HTR-8/SVneo (cell line): ENCODE measurements around the gene DCAF7.
A peak's percentile ranks its signal among the peaks of the same experiment; 100 is the strongest.

Source experiments
- DNase-seq: peaks from one replicate; pipeline ENCODE4 v3.0.0; 2011; ENCODE audit warnings: low spot score, mixed read lengths; ENCODE audit not compliant: insufficient read length
- FAIRE-seq: peaks from 2 replicates; lab custom pipeline; 2011; peaks lifted over from hg19 to GRCh38; lab: Jason Lieb, UNC

DCAF7 gene

DNA sequence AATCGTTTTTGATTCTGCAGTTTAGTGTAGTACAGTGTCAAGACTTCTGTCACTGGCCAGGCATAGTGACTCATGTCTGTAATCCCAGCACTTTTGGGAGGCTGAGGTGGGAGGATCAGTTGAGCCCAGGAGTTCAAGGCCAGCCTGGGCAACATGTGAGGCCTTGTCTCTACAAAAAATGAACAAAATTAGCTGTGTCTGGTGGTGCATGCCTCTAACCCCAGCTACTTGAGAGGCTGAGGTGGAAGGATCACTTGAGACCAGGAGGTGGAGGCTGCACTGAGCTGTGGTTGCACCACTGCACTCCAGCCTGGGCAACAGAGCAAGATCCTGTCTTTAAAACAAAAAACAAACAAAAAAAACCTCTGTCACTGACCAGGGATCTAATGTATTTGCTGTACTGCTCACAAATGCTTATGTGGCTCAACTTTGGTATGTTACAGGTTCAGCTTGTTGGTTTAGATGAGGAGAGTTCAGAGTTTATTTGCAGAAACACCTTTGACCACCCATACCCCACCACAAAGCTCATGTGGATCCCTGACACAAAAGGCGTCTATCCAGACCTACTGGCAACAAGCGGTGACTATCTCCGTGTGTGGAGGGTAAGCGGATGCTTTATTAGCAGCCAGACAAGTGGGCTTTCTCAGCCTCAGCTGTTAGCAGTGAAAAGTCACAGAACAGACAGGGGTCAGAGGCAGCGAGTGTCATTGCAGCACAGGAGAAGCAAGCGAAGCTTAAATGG lies 27.9 kb downstream of the DCAF7 start:
- FAIRE-seq, result no peak
- DNase-seq, result no peak

DNA sequence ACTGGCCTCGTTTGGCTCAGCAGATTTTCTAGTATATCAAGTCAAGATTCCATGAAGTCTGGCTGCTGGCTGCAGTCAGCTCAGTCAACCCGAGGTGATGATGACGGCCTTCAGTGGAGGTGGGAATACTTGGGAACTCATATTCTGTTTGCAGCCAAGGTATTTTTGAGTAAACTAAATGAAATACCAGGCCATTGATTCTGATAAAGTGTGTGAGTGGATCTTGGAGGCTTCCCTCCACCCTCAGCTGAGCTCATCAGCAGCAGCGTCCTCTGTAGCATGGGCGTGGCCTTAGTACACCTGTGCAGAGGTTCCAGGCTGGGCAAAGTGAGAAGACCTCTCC lies 28.5 kb downstream of the DCAF7 start:
- no peak for DNase-seq
- no peak for FAIRE-seq

DNA sequence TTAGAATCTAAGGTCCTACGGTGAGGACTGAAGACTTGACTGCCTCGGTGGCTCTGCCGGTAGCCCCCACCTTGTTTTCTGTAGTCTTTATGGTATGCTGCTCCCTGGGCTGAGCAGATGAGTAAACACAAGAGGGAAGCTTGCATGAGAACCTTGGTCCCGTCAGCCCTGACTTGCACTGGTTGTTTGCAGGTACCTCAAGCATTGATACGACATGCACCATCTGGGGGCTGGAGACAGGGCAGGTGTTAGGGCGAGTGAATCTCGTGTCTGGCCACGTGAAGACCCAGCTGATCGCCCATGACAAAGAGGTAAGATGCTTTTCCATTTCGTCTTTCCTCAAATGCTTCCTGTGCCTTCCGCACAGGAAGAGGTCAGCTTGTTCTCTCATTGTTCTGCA lies 29.4 kb downstream of the DCAF7 start:
- no peak for FAIRE-seq
- DNase-seq, result no peak

DNA sequence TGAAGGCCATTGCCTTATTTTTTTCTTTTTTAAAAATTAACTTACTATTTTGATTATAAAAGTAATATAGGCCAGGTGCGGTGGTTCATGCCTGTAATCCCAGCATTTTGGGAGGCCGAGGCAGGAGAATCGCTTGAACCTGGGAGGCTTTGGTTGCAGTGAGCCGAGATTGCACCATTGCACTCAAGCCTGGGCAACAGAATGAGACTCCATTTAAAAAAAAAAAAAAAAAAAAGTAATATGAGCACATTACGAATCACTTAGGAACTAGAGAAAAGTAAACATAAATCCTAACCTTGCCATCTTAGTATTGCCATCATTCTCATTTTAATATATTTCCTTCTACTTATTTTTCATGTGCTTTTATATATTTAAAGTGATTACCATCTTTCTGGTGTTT lies 37.5 kb downstream of the DCAF7 start:
- FAIRE-seq, result no peak
- DNase-seq, result no peak

DNA sequence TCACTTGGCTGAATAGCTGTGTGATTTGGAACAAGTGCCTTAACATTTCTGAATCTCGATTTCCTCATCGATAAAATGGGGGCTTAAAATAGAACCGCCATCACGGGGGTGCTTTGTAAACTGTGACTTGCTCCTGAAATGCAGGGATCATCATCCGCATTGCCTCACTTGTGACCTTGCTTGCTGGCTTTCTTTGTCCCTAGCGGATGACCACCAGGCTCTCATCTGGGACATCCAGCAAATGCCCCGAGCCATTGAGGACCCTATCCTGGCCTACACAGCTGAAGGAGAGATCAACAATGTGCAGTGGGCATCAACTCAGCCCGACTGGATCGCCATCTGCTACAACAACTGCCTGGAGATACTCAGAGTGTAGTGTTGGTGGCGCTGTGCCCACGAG lies 38.5 kb downstream of the DCAF7 start:
- FAIRE-seq, result no peak
- no peak for DNase-seq

DNA sequence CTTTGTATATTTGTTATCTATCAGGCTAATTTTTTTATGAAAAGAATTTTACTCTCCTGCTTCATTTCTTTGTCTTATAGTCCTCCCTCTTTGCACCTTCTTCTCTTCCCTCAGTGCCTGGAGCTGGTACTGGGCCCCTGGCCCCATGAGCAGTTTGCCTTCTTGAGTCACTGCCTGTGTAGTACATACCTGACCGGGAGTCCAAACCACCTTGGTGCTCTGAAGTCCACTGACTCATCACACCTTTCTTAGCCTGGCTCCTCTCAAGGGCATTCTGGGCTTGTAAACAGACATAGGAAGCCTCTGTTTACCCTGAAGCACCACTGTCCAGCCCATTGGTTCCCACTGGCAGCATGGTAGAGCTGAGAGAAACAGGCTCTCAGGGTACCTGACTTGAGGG lies 39.4 kb downstream of the DCAF7 start:
- FAIRE-seq (no peak), DNase-seq (no peak)

DNA sequence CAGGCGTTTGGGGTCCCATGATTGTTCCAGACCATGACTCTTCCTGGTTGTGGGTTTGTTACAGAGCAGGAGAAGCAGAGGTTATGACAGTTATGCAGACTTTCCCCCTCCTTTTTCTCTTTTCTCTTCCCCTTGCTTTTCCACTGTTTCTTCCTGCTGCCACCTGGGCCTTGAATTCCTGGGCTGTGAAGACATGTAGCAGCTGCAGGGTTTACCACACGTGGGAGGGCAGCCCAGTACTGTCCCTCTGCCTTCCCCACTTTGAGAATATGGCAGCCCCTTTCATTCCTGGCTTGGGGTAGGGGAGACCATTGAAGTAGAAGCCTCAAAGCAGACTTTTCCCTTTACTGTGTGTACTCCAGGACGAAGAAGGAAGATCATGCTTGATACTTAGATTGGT lies 42.5 kb downstream of the DCAF7 start:
- no peak for FAIRE-seq
- DNase-seq, result no peak

DNA sequence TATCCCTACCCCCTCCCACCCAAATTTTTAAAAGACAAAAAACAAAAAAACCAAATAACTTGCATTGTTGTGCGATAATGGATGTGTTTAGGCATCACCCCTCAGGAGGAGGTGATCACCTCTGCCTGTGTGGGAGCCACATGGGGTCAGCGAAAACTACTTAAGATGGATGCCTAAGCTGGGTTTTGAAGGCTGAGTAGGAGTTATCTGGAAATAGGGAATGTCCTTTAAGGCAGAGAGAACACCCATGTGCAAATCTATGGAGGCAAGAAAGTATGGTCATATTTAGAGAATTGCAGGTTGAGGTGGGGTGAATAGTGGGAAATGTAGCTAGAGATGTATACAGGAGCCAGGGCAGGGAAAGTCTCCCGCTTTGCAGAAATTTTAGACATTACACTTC lies 44.9 kb downstream of the DCAF7 start:
- FAIRE-seq (no peak), DNase-seq (no peak)

DNA sequence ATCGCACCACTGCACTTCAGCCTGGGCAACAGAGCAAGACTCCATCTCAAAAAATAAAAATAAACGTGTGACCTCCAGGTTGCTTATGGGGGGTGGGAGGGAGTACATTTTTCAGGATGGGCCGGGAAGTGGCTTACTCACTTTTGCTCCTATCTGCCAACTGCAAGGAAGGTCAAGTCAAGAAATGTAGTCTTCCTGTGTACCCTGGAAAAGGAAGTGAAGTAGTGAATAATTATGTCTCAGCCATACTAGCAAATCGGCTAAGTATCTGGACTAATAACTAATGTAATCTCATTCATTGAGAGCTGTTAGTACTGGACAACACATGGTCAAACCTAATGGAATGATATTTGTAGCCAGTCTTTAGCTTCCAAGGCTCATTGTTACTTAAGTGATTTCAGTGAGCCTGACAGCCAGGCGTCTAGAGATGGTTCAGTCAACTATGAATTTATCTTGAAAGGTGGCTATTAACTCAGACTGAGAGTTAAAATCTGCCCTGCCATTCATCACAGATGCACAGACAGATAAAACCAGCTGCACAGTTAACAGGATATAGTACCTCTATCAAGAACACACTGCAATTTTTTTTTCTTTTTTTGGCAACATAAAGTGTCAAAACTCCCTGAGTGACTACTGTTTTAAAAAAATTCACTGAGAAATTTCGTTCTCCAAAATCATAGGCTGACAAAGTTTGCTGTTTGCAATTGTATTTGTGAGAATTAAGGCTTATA lies 46.7 kb downstream of the DCAF7 start:
- no peak for DNase-seq
- no peak for FAIRE-seq

DNA sequence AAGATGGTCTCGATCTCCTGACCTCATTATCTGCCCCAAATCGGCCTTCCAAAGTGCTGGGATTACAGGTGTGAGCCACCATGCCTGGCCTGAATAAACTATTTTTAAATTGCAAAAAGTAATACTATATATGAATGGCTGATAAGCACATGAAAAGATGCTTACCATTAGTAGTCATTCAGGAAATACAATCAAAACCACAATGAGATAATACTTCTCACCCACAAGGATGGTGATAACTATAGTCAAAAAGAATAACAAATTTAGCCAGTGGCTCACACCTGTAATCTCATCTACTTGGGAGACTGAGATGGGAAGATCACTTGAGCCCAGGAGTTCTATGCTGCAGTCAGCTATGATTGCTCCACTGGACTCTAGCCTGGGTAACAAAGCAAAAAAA lies 48.0 kb downstream of the DCAF7 start:
- FAIRE-seq, result no peak

DNA sequence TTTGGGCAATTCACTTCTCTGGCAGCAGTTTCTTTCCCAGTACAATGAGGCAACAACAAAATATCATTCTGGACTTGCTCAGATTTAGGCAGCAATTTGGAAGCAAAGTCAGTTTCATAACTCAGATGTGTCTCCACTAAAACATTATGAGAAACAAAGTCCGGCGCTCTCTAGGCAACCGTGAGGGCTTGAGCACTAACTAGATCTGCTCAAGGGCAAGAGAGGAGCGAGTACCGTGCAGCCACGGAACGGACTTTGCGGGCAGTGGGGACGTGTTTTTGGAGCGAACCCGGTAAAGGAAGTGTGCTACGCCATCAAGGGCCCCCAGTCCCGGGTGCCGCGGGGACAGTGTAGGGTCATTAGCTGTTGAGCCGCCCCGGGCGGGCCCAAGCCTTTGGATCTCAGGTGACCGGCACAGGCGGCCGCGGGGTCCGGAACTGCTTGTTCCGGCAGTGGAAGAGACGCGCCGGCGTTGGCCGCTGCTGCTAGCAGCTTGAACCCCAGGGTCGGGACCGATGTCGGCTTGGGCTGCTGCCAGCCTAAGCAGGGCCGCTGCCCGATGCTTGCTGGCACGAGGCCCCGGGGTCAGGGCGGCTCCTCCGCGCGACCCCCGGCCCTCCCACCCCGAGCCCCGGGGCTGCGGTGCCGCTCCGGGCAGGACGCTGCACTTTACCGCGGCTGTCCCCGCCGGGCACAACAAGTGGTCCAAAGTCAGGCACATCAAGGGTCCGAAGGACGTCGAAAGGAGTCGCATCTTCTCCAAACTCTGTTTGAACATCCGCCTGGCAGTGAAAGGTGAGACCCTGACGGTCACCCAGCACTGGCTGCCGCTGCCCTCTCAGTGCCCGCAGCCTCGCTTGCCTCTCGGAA lies 50.5 kb downstream of the DCAF7 start, which contains the start of gene TACO1:
Gene TACO1, plus strand, starts transcription at position 327 of the 870 bp plus-strand sequence. Its CDS starts 189 bp downstream, at position 516.
- FAIRE-seq (peak; percentile 93), DNase-seq (peak; percentile 93)

More for the DNA sequence above, 48.0 kb downstream of the DCAF7 start:
- DNase-seq, result no peak

DNA sequence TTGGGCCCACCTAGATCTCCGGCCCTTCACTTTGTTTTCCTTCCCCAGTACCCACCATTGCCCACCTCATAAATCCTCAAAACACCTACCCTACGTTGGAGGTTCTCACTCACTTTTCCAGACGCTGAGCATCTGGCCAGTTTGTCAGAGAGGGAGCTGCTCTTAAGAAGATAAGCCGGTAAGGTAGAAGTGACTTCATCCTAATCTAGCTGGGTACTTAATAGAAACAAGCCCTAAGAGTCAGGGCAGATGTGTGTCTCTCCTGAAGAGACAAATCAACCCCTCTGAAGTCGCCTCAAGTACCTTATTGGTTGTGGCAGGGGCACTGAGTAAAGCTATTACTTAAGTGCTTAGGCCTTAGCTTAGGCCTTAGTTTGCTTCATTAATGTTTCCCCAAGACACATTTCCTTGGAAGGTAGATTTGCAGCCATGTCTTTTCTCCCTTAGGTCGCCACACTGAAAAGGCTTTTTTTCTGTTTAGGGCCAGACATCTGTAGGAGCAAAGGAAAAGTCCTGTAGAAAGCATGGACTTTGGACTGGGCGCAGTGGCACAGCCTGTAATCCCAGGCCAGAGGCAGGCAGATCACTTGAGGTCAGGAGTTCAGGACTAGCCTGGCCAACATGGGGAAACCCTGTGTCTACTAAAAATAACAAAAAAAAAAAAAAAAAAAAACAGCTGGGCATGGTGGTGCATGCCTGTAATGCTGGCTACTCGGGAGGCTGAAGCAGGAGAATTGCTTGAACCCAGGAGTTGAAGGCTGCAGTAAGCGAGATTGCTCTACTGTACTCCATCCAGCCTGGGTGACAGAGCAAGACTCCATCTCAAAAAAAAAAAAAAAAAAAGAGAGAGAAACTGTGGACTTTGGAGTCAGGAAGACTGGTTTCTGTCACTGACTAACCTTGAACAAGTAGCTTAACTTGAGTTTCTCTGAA lies 51.4 kb downstream of the DCAF7 start:
- FAIRE-seq (no peak), DNase-seq (no peak)

DNA sequence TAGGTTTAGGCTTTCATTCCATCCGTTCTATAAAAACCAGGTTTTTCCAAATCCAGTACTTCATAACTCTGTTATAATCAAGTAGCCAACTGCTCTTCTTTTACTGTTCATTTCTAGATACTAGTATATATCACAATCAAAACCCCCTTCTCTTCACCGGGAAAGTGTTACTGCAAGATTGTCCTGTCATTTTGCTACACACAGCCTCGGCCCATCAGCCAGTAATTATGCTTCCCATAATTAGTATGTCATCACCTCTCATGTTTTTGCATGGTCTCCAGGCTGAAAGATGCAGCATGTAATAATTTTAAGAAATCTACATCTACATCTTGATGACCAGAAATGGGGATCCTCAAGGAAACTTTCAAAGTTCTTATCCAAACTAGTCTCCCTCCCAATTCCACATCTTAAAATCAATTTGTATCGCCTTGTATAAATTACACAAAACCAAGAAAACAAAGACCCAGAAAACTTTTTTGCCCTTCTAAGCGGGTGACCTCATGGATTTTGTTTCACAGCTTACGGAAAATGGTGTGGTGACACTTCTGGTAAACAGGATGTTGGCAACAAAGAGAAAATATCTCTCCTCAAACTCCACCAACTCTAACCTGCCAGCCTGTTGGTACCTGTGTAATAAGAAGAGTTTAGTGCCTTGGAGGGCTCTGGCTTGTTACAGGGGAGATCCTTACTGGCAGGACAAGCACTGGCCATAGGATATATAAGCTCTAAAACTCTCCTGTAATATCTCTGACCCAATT lies 59.7 kb downstream of the DCAF7 start:
- DNase-seq (no peak), FAIRE-seq (peak; percentile 23)

DNA sequence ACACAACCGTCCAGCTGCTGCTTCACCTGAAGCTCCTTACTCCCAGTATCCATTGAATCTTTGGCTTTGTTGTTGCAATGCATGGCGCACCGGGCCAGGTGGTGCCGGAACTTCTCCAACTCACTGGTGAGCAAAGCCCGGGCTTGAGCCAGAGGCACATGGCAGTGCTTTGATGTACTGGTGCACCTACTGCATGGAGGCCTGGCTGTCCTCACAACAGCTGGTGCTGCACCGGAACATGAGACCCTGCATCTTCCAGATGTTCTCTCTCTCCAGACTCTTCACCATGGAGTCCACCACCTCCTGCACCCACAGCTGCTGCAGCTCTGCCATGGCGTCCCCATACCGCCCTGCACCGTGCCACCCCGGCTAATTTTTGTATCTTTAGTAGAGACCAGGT lies 60.6 kb downstream of the DCAF7 start:
- FAIRE-seq (no peak), DNase-seq (no peak)

DNA sequence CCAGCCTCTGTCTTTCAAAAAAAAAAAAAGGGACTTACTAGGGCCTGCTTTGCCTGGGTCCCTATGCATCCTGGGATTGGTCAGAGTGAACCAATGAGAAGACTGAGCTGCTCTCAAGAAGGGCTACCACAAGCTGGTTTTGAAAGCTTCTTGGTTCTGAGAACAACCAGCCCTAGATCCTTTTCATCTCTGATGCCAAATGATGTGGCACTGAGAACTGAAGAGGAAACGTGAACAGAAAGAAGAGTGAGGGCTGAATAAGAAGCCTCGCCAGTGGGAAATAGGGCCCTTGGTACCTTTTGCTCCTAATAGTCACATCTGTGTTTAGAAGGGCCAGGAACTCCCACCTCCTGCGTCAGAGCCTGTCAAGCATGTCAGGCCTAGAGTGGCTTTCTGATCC lies 61.1 kb downstream of the DCAF7 start:
- FAIRE-seq (no peak), DNase-seq (no peak)

DNA sequence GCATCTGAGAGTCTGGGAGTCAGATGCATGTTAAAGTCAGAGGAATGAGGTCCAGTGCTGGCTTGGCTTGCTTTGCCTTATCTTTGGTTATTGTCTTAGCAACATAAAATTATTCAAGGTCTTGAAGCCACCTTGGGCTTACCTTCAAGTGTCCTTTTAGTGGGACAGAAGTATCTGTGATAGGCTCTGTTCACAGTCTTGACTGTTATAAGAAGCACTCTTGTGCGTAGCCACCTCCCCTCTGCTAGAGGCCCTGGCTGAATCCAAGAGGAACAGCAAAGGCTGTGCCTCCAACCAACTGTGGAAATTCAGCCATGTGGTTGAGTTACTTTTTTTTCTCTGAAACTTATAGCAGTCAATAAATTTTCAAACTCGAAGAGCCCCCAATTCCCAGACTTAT lies 63.4 kb downstream of the DCAF7 start:
- FAIRE-seq (no peak), DNase-seq (no peak)

DNA sequence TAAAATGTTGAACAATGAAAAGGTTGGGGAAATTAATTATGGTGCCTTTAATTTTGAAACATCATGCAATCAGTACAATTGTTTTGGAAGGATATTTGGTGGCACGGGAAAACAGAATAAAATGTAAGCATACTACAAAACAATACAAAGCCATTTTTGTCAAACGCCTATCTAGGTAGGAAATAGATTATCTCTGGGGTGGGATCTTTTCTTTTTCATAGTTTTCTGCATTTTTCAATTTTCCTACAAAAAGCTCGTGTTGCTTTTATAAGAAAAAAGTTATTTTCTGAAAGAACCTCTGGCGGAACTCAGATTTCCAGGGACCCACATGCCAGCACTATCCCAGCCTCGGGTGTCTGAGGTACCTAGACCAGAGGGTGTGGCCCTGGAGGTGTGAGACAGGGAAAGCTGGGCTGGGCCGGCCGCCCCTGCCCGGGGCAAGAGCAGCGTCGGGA lies 71.0 kb downstream of the DCAF7 start:
- no peak for DNase-seq
- FAIRE-seq, result no peak

DNA sequence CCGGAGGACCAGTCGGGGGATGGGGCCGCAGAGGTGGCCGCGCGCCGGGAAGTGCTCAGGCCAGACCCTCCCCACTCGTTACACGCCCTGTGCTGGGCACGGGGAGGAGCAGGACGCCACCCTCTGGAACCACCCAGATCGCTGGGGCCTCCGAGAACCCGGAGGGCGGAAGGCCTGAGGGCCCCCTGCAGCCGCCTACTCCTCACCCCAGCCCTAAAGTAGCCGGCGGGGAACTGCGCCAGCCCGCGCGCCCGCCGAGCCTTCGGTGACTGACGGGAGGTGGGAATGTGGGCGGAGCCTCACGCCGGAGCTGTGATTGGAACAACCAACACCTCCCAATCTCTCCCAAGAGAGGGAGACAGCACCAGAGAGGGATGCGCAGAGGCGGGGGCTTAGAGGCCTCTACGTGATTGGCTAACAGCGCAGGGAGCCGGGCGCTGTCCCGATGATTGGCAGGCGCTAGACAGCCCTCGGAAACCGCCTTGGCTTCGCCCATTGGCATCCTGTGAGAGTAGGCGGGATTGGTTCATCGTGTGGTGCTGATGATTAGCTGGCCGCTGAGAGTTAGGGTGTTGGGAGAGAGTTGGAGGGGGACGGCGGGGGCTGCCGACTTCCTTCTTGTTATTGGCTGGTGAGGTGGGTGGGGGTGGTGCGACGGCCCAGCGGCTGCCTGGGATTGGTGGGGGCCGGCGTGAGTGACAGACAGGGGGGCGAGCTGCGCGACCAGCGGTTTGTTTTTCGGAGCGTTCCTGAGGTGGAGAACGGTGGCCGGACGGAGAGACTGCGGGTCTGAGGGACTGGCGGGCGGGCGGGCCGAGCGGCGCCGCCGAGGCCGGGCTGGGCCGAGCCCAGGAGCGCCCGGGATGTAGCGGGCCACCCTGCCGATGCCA lies 71.7 kb downstream of the DCAF7 start, which contains the start of gene MAP3K3:
Gene MAP3K3, plus strand, starts transcription at position 734 of the 890 bp plus-strand sequence. CDS start 343 bp downstream, outside the sequence.
- FAIRE-seq, result peak; percentile 98
- DNase-seq, result peak; percentile 100
